HepG2 (cell line): Measurements from ENCODE around the gene GOT2. TPM values are rescaled to one million over a fixed set of nuclear protein-coding genes. Genes with fewer than 3 reads are reported as not detected.

Experiments used
- ATAC-seq: fragments of 200-7000 bp; cut with Tn5 transposase; 3 replicates; pipeline ENCODE4 v1.9.1; 2020; ENCODE audit warnings: mild to moderate bottlenecking, moderate library complexity
- BruUV-seq: library from RNA; stranded (reverse); fragments of 400-500 nt; replicated peaks from 2 replicates; lab custom pipeline; 2021; lab: Mats Ljungman, UMichigan
- CTCF ChIA-PET: fragments of 300-600 bp; formaldehyde crosslinking; extraction: SDS; loops from one replicate; lab custom pipeline; 2021; ENCODE audit warnings: low total read pairs, inconsistent platforms, low intra/inter-chr PET ratio; lab: Yijun Ruan, JAX
- POLR2A ChIA-PET: fragments of 350-600 bp; sonication (Branson Sonifier 250); formaldehyde crosslinking; loops from one replicate; lab custom pipeline; 2020; ENCODE audit warnings: antibody characterized with exemption, inconsistent platforms; lab: Yijun Ruan, JAX
- DNase-seq: peaks from one replicate; pipeline ENCODE4 v3.0.0-alpha.2; 2015; ENCODE audit warnings: low spot score
- FAIRE-seq: peaks from 3 replicates; lab custom pipeline; 2011; peaks lifted over from hg19 to GRCh38; lab: Jason Lieb, UNC
- H2AFZ ChIP-seq: one replicate; pipeline ENCODE4 v1.6.1; 2011; ENCODE audit warnings: low read length, inconsistent platforms
- H3K27ac ChIP-seq: fragments of 300-600 bp; 3 replicates; pipeline ENCODE4 v1.8.0; 2011; ENCODE audit warnings: mixed run types, mild to moderate bottlenecking, mixed read lengths, low read length, inconsistent platforms; ENCODE audit not compliant: insufficient read depth; ENCODE audit errors: extremely low read length
- H3K27me3 ChIP-seq, 2 experiments: fragments of 200-600 bp in 1 of 2; 2 replicates in 1 of 2; 3 replicates in 1 of 2; pipeline versions ENCODE4 v1.6.0 to v1.8.0; 2011; ENCODE audit warnings: low read length in 2 of 2, mild to moderate bottlenecking in 2 of 2, moderate library complexity in 2 of 2, inconsistent platforms in 1 of 2; ENCODE audit not compliant: insufficient read depth in 2 of 2, control insufficient read depth in 1 of 2
- H3K36me3 ChIP-seq, 2 experiments: fragments of 200-600 bp in 1 of 2; replicated peaks in 1 of 2; 2 replicates in 1 of 2; 3 replicates in 1 of 2; pipeline versions ENCODE4 v1.5.1 to v1.8.0; 2011; ENCODE audit warnings: low read length in 2 of 2, inconsistent platforms in 1 of 2; ENCODE audit not compliant: insufficient read depth in 2 of 2, control insufficient read depth in 1 of 2
- H3K4me1 ChIP-seq: 2 replicates; pipeline ENCODE4 v1.5.1; 2012; ENCODE audit warnings: low read length, inconsistent platforms; ENCODE audit not compliant: insufficient read depth
- H3K4me2 ChIP-seq: 2 replicates; pipeline ENCODE4 v1.6.0; 2011; ENCODE audit warnings: low read depth, low read length, inconsistent platforms
- H3K4me3 ChIP-seq, 3 experiments: fragments of 200-600 bp in 1 of 3; sonication (generic), shearing (Covaris generic) in 1 of 3; replicated peaks in 1 of 3; 2 replicates each; pipeline ENCODE4 v1.5.1; 2011 to 2016; ENCODE audit warnings: low read length in 3 of 3, inconsistent platforms in 2 of 3, low read depth in 2 of 3, mild to moderate bottlenecking in 2 of 3, control low read depth in 1 of 3, mixed read lengths in 1 of 3; ENCODE audit not compliant: insufficient read depth in 1 of 3
- H3K79me2 ChIP-seq: one replicate; pipeline ENCODE4 v1.6.1; 2011; ENCODE audit warnings: low read length, inconsistent platforms; ENCODE audit not compliant: insufficient read depth
- H3K9ac ChIP-seq: 2 replicates; pipeline ENCODE4 v1.6.0; 2011; ENCODE audit warnings: mild to moderate bottlenecking, low read depth, low read length, inconsistent platforms; ENCODE audit not compliant: insufficient read depth
- H3K9me3 ChIP-seq: 2 replicates; pipeline ENCODE4 v1.5.1; 2012; ENCODE audit warnings: mild to moderate bottlenecking, low read length
- H4K20me1 ChIP-seq: 2 replicates; pipeline ENCODE4 v1.6.0; 2011; ENCODE audit warnings: inconsistent platforms, mild to moderate bottlenecking, low read length, moderate library complexity; ENCODE audit not compliant: insufficient read depth
- BORCS8-MEF2B ChIP-seq: sonication (generic); formaldehyde crosslinking; IDR thresholded peaks from 2 replicates; pipeline ENCODE4 v1.8.0; 2022; ENCODE audit warnings: mild to moderate bottlenecking, missing genetic modification reagents
- DMAP1 ChIP-seq: IDR thresholded peaks from 2 replicates; pipeline ENCODE4 v1.6.1; 2016
- ESRRA ChIP-seq: sonication (generic); formaldehyde crosslinking; IDR thresholded peaks from 2 replicates; pipeline ENCODE4 v1.5.1; 2020; ENCODE audit warnings: mild to moderate bottlenecking, low read depth, missing genetic modification reagents
- SP5 ChIP-seq: IDR thresholded peaks from 2 replicates; pipeline ENCODE4 v1.6.1; 2016; ENCODE audit warnings: low read depth, borderline replicate concordance
- ZC3H4 ChIP-seq: sonication (generic); formaldehyde crosslinking; IDR thresholded peaks from 2 replicates; pipeline ENCODE4 v1.4.0; 2020; ENCODE audit warnings: missing genetic modification reagents, borderline replicate concordance
- ZNF543 ChIP-seq: sonication (generic); formaldehyde crosslinking; IDR thresholded peaks from 2 replicates; pipeline ENCODE4 v1.4.0; 2020; ENCODE audit warnings: mild to moderate bottlenecking, missing genetic modification reagents
- ZNF556 ChIP-seq: sonication (generic); formaldehyde crosslinking; IDR thresholded peaks from 2 replicates; pipeline ENCODE4 v1.4.0; 2020; ENCODE audit warnings: mild to moderate bottlenecking, missing genetic modification reagents, borderline replicate concordance
- ZNF713 ChIP-seq: sonication (generic); formaldehyde crosslinking; IDR thresholded peaks from 2 replicates; pipeline ENCODE4 v1.4.0; 2020; ENCODE audit warnings: mild to moderate bottlenecking, missing genetic modification reagents
- ZNF746 ChIP-seq: sonication (generic); formaldehyde crosslinking; IDR thresholded peaks from 2 replicates; pipeline ENCODE4 v1.8.0; 2022; ENCODE audit warnings: mild to moderate bottlenecking, missing genetic modification reagents
- ZNF792 ChIP-seq: IDR thresholded peaks from 2 replicates; pipeline ENCODE4 v1.6.1; 2016
- ZNF878 ChIP-seq: sonication (generic); formaldehyde crosslinking; IDR thresholded peaks from 2 replicates; pipeline ENCODE4 v1.8.1; 2023; ENCODE audit warnings: mild to moderate bottlenecking, missing genetic modification reagents, moderate library complexity
- WGBS: methylation state at CpG from one replicate; pipeline ENCODE4 v1.1.6; 2017; ENCODE audit warnings: low lambda C conversion rate; 5-methylcytosine and 5-hydroxymethylcytosine counted together
- in situ Hi-C: cut with HindIII; loops from 2 replicates; pipeline ENCODE4 v1.10.0; 2017; ENCODE audit warnings: low pct_unique_long_range_greater_than_20kb; ENCODE audit not compliant: extremely low pct_ligation_motif_present
- intact Hi-C: fragments of 100-400 bp; cut with micrococcal nuclease; formaldehyde crosslinking; loops from one replicate; pipeline ENCODE4 v1.10.0; 2022; ENCODE audit not compliant: unreplicated experiment
- polyA plus RNA-seq, 8 experiments: library from polyadenylated mRNA; depleted of rRNA in 3 of 8; stranded (reverse) in 7 of 8; unstranded in 1 of 8; fragments of >200 nt; fragmentation: Illumina TruSeq in 4 of 8; extraction: Trizol in 4 of 8; gene quantifications; 2 replicates each; pipeline versions ENCODE4 v1.2.1 to v1.2.3, GENCODE V29; 2011 to 2016; ENCODE audit warnings: low read depth in 4 of 8, missing spikeins in 1 of 8, mixed read lengths in 1 of 8; ENCODE audit not compliant: insufficient read depth in 1 of 8
- total RNA-seq, 5 experiments: library from RNA; depleted of rRNA; stranded (reverse); fragments of >200 nt; fragmentation: Illumina TruSeq; extraction: Trizol; gene quantifications; 2 replicates each; pipeline ENCODE4 v1.2.3, GENCODE V29; 2016; ENCODE audit warnings: low read depth in 1 of 5
- TF ChIP-seq, protein P1 (sequence below): sonication (generic); formaldehyde crosslinking; IDR thresholded peaks from 2 replicates; pipeline ENCODE4 v1.4.0; 2020; ENCODE audit warnings: missing genetic modification reagents
- TF ChIP-seq, protein P2 (sequence below): sonication (generic); formaldehyde crosslinking; IDR thresholded peaks from 2 replicates; pipeline ENCODE4 v1.5.0; 2020; ENCODE audit warnings: missing genetic modification reagents
- TF ChIP-seq, protein P3 (sequence below): sonication (generic); formaldehyde crosslinking; IDR thresholded peaks from 2 replicates; pipeline ENCODE4 v1.9.0; 2021; ENCODE audit warnings: missing genetic modification reagents, borderline replicate concordance

Gene GOT2
- total and polyA plus RNA-seq, 2 of the 13 experiments (the other 11 are each of a cell fraction or from before 2014, with no cell fraction given), result 32.6 to 121 TPM

DNA sequence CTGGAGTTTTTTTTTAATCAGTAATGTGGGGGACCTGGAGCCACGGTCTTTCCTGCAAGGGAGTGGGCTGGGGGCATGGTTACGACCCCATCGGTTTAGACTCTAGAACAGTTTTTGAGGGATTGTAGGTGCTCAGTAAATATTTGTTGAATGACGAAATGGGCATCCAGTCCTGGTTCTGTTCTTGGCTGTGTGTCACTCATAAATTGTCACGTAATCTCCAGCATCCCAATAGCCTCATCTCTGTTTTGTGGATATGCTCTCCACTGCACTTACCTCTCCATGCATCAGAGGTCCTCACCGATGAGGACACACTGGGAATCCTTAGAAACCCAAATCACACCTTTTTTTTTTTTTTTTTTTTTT lies 49.0 kb downstream of the GOT2 start (continued):
- TF ChIP-seq ZC3H4 (no peak), ZNF543 (no peak), BORCS8-MEF2B (CRISPR knock-in tag) (peak; percentile 13; the same call in 1 of the 2 replicates)

DNA sequence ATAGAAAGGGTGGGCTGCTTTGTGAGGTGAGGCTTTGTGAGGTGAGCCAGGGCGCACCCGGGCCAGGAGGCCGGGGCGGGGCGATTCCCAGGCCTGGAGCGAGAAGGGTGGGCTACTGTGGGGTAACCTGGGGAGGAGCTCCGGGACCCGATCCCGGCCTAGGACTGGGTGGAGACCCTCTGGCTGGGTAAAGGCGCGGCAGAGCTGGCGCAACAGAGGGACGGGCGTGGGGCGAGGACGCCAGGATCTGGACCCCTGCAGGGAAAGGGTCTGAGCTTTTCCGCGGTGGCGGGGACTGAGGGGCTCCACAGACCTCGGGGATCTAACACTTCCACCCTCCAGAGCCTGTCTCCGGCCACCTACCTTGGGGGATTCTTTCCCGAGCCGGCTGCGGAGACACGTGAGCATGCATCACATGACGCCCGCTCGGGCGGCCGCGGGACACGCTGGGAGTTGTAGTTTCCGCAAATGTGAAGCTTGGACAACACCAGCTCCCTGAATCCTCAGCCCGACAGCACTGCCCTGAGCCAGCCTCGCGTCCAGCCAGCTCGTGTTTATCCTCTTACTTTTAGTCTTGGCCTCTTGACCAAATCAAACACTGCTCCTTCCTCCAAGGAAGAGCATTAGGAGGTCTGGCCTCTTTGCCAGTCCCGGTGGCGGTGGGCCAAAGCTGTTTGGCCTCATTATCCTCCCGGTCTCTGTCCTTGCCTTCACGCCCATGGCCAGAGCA lies 49.6 kb downstream of the GOT2 start, which contains the start of gene SLC38A7:
SLC38A7 (minus strand) TSS at position 417 of the 730 bp plus-strand sequence. CDS start 4,644 bp downstream, outside the sequence.
- Histone ChIP-seq H3K4me2 (peak within 1 kb of the TSS; percentile 93), H3K4me1 (peaks cover 19% of the 10 kb centered on the region), H3K9ac (peak within 1 kb of the TSS; percentile 81), H3K9me3 (no peaks in the 10 kb centered on the region), H3K27ac (peak within 1 kb of the TSS; percentile 48), H4K20me1 (no peaks in the 10 kb centered on the region), H3K79me2 (peaks cover 5% of the 10 kb centered on the region), H3K4me3 (peak within 1 kb of the TSS; percentile 81 to 91 (median 88)), H3K27me3 (no peaks in the 10 kb centered on the region; a peak in 1 of 5 replicates), H2AFZ (peak within 1 kb of the TSS; percentile 97), H3K36me3 (peaks cover 1 to 8% of the 10 kb centered on the region in 2 experiments; a peak in 2 of 5 replicates)
- FAIRE-seq (peak; percentile 92), DNase-seq (peak; percentile 83), ATAC-seq (peak; percentile 97)
- POLR2A ChIA-PET, result interaction anchor here (0.6 to 2.0 kb wide), 22 partner anchors 9 to 291 kb away, joined by 3 to 11 read pairs (median 4); partner anchors contain the start of gene GOT2
- CTCF ChIA-PET, result no interaction called here
- no TSS peak for BruUV-seq
- under 1% methylated on average over 29 of the region's 41 CpGs for WGBS
- in situ Hi-C loops, result loop anchor here (5.0 kb wide), 2 partner anchors 48 to 73 kb away; partner anchors contain the start of gene GOT2
- intact Hi-C loops, result loop anchor here (2.0 kb wide), 1 partner anchor 48 kb away; no protein-coding TSS in a partner anchor
- TF ChIP-seq ZNF746 (CRISPR knock-in tag) (no peak; the same call in 1 of the 2 replicates), ZNF556 (no peak), ZNF878 (CRISPR knock-in tag) (no peak), ZNF792 (CRISPR knock-in tag) (peak; percentile 23; the same call in 1 of the 2 replicates), ZNF713 (CRISPR knock-in tag) (no peak), ESRRA (no peak), SP5 (CRISPR knock-in tag) (no peak), DMAP1 (CRISPR knock-in tag) (peak; percentile 24; the same call in 1 of the 2 replicates)
- TF ChIP-seq, protein P1, sequence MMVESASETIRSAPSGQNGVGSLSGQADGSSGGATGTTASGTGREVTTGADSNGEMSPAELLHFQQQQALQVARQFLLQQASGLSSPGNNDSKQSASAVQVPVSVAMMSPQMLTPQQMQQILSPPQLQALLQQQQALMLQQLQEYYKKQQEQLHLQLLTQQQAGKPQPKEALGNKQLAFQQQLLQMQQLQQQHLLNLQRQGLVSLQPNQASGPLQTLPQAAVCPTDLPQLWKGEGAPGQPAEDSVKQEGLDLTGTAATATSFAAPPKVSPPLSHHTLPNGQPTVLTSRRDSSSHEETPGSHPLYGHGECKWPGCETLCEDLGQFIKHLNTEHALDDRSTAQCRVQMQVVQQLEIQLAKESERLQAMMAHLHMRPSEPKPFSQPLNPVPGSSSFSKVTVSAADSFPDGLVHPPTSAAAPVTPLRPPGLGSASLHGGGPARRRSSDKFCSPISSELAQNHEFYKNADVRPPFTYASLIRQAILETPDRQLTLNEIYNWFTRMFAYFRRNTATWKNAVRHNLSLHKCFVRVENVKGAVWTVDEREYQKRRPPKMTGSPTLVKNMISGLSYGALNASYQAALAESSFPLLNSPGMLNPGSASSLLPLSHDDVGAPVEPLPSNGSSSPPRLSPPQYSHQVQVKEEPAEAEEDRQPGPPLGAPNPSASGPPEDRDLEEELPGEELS (CRISPR knock-in tag), result no peak
- TF ChIP-seq, protein P2, sequence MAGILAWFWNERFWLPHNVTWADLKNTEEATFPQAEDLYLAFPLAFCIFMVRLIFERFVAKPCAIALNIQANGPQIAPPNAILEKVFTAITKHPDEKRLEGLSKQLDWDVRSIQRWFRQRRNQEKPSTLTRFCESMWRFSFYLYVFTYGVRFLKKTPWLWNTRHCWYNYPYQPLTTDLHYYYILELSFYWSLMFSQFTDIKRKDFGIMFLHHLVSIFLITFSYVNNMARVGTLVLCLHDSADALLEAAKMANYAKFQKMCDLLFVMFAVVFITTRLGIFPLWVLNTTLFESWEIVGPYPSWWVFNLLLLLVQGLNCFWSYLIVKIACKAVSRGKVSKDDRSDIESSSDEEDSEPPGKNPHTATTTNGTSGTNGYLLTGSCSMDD (CRISPR knock-in tag), result 0 out of 2 replicates have a peak, but pooled peaks have one; percentile 69
- TF ChIP-seq, protein P3, sequence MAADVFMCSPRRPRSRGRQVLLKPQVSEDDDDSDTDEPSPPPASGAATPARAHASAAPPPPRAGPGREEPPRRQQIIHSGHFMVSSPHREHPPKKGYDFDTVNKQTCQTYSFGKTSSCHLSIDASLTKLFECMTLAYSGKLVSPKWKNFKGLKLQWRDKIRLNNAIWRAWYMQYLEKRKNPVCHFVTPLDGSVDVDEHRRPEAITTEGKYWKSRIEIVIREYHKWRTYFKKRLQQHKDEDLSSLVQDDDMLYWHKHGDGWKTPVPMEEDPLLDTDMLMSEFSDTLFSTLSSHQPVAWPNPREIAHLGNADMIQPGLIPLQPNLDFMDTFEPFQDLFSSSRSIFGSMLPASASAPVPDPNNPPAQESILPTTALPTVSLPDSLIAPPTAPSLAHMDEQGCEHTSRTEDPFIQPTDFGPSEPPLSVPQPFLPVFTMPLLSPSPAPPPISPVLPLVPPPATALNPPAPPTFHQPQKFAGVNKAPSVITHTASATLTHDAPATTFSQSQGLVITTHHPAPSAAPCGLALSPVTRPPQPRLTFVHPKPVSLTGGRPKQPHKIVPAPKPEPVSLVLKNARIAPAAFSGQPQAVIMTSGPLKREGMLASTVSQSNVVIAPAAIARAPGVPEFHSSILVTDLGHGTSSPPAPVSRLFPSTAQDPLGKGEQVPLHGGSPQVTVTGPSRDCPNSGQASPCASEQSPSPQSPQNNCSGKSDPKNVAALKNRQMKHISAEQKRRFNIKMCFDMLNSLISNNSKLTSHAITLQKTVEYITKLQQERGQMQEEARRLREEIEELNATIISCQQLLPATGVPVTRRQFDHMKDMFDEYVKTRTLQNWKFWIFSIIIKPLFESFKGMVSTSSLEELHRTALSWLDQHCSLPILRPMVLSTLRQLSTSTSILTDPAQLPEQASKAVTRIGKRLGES (CRISPR knock-in tag), result 0 out of 2 replicates have a peak, but pooled peaks have one; percentile 38
